NCI-H2171 (cell line): Measurements from ENCODE around the gene FHAD1.
"Not testable (repeated sequence)": the region's sequence is repeated elsewhere in the genome, so short reads cannot be mapped to it uniquely, and the experiment has no call there.

Experiments used
- DNase-seq: peaks from one replicate; lab custom pipeline; 2025; lab: John Stamatoyannopoulos, UW

Gene FHAD1

DNA sequence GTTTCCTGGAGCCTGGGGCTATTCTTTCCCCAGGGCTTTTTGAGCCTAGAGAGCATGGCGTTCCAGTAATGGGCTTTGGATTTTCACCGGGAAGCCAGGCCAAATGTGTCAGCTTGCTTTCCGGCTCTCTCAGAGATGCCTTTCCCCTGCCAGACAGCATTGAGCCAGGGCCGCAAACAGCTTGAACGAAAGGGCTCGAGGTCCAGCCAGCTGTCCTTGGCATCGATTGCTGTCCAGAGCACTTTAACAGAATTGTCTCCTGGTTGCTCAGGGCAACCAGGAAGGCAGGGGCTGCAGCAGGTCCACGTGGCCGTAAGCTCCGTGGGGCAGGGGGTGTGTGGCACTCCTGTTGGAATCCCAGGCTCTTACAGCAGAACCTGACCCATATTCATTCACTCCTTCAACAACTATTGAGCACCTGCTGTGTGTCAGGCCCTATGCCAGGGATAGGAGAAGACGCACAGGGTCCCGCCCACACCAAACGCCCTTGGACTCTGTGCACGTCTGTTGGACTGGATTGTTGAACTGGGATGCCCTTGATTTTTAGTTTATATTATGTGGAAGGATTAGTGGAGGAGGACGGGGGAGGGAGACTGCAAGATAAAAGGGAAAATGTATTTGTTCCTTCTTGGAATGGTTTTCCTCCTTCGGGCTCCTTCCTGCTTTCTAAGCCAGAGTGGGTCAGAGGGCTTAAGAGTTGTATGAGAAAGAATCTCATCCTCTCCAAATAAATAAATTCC is 123.9 kb downstream of the FHAD1 start:
- DNase-seq, result no peak

DNA sequence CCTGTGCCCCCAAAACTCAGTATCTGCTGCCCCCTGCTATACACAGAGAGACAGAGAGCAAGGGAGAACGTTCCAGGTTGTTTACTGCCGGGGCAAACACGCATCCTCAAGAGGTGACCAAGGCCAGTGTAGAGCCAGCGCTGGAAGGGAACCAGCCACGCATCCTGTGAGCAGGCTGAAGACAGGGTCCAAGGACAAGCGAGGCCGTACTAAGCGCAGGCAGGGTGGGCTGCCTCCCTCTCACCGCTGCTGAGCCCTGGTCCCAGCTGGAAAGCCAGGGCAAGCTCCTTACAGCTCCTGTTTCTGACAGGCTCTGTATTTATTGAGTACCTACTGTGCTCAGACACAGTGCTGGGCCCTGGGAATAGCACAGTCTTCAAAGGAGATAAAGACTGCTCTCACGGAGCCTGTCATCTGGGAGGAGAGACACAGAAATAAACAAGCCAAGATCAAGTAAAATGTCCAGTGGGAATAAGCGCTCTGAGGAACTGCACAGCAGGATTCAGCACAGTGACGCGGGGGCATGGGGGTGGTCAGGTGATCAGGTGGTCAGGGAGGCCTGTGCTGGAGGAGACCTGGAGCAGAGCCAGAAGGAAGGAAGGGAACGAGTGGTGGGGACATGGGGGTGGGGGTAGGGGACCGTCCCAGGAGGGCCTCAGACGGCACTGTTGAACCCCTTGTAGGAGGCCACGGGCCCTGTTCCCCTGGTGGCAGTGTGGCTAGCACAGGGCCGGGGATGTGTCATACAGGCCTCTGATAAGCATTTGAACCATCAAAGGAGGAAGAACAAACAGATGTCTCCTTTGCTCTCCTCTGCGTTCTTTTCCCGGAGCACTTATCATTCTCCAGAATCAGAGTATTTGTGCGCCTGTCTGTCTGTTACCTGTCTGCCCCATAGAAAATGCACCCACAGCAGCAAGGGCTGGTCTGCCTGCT is 124.9 kb downstream of the FHAD1 start:
- DNase-seq, result no peak

DNA sequence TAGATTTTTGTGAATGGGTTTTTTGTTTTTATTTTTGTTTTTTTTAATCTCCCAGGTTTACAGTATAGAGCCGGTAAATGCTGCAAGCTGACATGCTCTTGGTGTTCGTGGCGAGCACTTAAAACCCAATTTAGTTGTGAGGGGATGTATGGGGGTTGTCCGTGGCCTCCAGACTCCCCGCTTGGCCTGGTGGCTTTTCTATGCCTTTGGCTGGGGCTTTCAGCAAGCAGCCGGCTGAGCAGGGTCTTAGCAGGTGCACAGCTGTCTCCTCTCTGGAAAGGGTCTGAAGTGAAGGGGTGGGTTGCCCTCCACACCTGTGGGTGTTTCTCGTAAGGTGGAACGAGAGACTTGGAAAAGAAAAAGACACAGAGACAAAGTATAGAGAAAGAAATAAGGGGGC is 131.7 kb downstream of the FHAD1 start:
- no peak for DNase-seq

DNA sequence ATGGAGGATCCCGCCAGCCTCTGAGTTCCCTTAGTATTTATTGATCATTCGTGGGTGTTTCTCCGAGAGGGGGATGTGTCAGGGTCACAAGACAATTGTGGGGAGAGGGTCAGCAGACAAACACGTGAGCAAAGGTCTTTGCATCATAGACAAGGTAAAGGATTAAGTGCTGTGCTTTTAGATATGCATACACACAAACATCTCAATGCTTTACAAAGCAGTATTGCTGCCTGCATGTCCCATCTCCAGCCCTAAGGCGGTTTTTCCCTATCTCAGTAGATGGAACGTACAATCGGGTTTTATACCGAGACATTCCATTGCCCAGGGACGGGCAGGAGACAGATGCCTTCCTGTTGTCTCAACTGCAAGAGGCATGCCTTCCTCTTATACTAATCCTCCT is 132.1 kb downstream of the FHAD1 start:
- DNase-seq, result not testable (repeated sequence)

DNA sequence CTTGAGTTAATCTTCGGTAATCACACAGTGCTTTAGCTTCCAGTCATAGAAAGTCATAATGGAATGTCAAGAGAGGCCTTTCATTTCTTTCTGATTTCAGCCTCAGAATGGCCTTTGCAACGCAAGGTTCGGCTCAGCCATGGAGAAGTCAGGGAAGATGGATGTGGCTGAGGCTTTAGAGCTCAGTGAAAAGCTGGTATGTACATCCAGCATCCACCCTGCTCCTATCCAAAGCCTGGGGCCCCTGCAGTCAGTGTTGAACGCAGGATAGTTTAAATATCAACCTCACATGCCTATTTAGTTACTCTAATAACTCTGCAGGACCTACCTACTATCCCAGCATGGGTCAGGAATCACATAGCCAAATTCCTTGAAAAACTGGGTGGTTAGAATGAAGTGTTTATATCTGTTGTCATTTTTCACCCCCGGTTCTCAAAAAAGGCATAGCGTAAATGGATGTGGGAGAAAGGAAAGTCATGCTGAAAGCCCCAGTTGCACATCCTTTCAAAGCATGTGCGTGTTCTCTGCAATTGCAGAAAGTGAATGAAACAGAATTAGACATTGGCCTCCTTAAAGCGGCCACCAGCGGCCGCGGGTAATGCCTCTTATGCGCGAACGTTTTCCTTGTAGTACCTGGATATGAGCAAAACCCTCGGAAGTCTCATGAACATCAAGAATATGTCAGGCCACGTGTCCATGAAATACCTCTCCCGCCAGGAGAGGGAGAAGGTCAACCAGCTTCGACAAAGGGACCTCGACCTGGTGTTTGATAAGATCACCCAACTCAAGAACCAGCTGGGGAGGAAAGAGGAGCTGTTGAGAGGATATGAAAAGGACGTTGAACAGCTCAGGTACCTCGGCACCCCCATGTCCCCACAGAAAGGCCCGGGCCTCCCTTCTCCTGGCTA is 133.8 kb downstream of the FHAD1 start:
- DNase-seq, result no peak

DNA sequence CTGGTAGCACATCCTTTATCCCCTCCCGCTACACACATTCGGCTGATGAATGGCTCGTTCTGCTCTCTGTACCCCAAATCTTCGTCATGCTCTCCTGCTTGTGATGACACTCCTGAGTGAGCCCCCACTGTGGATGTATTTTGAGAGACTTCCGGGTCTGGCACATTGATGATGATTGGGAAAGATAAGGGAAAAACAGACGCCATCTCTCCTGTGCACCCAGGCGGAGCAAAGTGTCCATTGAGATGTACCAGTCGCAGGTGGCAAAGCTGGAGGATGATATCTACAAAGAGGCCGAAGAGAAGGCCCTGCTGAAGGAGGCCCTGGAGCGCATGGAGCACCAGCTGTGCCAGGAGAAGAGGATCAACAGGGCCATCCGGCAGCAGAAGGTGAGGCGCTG is 134.8 kb downstream of the FHAD1 start:
- DNase-seq, result no peak

DNA sequence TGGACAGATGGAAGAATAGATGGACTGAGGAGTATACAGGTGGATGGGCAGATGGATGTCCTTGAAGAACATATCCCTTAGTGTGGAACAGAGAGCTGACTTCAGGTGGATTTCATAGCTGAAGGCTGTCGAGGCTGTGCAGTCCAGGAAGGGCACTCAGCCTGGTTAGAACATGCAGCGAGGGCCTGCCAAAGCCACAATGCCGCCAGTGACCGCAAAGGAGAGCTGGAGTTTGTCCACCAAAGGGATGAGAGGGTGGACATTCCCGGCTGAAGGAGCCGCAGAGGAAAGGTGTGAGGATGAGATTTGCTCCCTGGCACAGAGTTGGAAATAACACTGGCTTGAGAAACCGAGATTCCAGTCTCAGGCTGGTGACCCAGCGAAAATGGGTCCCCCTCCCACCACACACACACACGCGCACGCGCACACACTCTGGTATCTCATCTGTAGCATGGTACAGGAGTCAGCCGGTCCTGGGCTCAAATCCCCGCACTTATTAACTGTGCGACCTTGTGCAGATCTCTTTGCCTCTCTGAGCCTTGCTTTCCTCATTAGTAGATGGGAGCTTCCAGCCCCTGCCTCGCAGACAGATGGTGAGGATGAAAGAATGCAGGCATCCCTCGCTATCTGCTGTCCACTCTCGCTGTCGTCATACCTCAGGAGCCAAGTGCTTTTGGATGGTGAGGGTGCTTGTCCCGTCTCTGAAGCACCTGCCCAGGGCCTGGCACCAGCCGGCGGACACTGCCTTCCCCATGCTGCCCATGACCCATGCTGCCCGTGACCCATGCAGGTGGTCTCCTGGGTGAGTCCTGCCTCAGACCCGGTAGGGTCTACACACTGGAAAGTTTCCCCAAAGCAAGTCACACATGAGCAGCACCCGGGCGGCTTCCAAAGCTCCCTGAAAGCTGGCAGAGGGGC is 135.8 kb downstream of the FHAD1 start:
- no peak for DNase-seq

DNA sequence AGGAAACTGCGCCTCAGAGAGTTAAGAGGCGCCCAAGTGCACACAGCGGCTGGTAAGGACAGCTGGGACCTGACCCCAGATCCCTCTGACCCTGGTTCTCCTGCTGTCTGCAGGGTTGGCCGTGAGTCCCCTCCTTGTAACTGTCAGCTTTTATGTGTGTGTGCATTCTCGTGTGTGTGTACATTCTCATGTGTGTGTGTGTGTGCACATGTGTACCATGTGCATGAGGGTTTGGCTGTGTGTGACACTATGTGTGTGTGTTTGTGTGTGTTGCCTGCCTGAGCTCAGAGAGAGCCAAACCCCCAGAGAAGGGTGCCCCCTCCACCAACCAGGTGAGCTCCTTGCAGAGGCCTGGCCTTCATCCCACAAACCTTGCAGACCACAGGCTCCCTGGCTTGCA is 136.8 kb downstream of the FHAD1 start:
- DNase-seq, result no peak

DNA sequence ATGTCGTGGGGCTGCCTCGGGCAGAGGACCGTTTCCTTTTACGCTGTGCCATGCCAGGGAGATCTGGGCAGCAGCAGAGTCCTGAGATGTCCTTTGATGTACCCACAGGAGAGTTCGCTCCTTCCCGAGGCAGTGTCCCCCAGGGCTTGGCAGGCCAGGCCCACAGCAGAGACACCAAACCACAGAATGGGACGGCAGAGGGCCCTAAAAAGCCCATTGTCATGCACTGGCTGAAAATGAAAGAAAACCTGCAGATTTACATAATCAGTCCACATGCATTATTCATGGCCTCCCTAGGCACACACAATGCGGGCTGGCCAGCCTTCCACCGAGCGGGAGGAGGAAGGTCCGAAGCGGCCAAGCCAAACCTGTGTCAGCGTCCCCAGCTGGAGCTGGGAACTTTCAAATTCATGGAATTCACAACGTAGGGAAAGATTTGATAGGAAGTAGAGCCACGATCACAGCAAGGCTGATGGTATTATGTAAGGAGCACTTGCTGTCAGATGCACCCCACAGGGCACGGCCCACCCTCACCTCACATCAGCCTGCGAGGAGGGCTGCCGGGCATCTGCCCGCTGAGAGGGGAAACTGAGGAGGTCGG is 137.4 kb downstream of the FHAD1 start:
- DNase-seq, result no peak

DNA sequence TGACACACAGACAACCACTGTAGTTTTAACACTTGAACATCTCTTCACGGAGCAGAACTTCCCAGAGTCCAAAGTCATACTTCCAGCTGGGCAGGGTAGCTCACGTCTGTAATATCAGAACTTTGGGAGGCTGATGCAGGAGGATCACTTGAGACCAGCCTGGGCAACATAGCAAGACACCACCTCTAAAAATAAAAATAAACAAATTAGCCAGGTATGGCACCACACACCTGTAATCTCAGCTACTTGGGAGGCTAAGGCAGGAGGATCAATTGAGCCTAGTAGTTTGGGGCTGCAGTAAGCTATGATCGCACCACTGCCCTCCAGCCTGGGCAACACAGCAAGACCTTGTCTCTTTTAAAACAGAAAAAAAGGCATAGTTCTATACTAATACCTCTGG is 138.4 kb downstream of the FHAD1 start:
- no peak for DNase-seq

DNA sequence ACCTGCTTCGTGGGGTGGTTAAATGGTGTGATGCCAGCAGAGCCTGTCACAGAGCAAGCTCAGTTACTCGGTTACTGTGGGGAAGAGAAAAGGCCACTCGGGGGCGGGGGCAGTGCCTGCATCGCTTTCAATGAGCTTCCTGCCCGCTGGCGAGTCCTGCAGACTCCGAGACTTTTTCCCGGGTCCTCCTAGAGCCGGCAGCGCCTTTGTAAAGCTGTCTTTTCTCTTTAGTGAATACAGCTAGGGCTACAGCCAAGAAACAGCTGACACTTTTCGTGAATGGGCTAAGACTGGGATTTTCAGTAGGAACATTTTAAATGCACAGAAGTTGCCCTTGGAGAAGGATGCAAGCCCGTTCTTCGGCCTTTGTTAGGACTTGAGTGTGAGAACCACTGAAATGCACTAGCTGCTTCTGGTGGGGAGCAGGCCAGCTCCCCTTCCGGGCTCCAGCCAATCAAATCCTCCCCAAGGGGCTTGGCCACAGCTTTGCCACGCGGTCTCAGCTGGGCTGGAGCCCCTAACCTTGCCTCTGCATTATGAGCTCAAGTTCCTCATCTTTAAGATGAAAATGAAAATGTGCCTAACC is 139.2 kb downstream of the FHAD1 start:
- no peak for DNase-seq

DNA sequence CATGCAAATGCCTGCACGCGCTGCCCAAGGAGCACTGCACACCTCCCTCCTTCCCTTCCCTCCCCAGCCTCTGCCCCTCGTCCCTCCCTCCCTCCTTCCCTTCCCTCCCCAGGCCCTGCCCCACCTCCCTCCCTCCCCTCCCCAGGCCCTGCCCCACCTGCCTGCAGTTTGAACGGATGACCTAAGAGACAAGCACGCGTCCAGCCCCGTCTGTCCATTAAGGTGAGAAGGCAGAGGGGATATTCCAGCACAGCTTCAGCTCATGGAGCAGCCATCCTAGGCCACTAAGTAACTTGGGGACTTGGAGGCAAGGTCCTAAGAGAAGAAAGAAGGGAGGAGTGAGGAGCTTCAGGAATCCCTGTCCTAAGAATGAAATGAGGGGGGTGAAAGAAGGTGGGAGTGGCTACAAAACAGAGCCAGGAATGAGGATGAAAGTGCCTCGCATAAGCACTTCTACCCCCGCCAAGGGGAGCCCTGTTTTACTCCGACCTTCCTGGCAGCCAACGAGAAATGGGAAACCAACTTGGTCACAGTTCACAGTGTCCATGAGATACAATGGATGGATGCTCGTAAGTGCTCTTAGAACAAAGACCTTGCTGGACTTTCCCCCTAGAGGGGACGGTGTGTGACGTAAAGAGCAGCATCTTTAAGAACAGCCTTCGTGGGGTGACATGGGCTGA is 141.3 kb downstream of the FHAD1 start:
- DNase-seq, result no peak

DNA sequence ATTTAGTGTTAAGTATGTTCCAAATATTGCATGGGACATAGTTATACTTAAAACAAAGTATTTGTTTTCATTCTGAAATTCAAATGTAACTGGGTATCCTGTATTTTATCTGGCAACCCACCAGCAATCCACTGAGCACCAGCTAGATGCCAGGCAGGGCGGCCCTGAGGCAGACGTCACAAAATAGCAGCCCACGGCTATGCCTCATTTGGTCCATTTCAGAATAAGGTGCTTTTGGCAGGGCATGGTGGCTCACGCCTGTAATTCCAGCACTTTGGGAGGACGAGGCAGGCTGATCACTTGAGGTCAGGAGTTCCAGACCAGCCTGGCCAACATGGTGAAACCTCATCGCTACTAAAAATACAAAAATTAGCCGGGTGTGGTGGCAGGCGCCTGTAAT is 142.8 kb downstream of the FHAD1 start:
- DNase-seq, result not testable (repeated sequence)

DNA sequence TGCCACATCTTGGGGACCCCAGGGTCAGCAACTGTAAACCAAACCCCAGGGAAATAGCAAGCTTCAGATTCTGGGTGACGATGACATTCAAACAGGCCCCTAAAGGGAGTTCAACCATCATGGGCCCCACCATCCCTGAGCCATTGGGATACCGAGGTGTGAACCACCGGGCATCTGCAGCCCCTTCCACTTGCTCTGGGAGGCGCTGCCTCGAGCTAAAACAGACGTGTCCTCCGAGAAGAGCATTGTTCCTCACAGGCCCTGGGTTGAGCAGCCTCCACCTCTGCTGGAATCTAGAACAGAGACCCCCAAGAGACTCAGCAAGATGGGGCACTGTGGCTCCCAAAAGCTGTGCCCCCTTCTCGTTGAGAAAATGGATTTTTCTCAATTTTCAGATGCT is 143.6 kb downstream of the FHAD1 start:
- no peak for DNase-seq

DNA sequence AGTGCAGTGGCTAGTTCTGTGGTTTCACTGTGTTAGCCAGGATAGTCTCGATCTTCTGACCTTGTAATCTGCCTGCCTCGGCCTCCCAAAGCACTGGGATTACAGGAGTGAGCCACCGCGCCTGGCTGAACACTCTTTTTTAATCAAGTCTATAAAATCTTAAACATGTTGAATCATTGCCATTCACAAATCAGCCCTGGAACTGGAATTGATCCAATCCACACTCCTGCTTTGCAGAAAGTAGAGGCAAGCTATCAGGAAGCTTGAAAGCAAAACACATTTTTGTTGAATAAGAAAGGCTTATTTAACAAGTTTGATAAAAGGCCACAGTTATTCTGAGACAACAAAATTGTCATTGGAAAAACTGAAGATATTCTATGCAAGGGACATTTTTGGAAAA is 144.3 kb downstream of the FHAD1 start:
- no peak for DNase-seq

DNA sequence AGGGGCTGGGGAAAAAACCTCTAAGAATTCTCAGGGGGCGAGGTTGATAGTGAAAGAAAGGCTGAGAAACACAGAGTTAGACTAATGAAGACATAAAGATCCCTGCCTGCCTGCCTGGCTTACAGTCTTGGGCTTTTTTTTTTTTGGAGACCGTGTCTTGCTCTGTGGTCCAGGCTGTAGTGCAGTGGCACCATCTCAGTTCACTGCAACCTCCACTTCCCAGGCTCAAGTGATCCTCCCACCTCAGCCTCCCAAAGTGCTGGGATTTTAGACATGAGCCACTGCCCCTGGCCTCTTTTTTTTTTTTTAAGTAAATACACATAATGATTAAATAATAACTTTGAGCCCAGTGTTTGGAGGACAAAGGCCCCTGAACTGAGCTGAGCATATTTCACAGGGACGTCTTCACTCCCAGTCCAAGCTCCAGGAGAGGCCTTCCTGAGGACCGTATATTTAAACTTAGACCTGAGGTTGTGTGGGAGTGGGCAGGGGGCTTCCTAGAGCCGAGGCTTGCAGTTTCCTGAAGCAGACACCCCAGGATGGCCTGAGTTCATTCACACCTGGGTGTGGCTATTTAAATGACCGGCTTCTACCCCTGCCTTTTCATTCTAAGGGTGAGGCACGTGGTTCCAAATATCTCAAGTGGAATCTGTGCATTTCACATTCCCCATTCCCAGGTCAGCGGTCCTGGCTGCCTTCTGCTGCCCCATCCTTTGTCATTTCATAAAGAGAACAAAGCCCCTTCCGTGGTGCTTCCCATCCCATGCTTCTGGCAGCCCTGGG is 146.6 kb downstream of the FHAD1 start:
- no peak for DNase-seq

DNA sequence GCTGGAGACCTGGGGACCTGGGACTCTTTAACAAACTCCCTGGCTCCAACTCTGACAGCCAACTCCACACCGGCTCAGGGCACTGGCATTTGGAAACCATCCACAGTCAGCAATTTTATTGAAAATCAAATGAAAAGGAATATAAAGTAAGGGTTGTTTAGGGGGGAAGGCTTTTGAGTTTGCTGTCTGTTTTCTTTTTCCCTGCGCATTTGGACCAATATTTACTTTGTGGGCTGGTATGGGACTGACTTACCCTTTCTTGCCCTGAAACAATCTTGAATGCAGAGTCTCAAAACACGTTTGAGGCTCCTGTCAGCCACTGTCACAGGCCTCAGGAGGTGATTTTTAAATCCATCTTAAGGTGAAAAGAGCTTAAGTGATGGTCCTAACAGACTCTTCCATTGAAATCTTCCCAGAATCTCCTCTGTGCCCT is 147.3 kb downstream of the FHAD1 start:
- DNase-seq, result no peak

DNA sequence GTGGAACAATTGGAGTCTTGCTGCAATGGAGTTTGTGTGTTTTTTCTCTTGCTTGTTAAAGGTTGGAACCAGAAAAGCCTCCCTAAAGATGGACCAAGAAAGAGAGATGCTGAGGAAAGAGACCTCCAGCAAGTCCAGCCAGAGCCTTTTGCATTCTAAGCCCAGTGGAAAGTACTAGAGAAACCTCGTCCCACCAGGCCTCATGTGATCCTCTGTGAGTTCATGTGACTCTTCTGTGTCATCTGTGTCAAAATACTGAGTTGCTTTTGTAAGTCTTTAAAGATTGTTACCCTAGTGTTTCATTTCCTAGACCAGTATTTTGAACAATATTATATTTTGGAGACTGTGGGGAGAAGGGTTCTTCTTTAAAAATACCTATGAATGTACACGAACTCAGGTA is 150.2 kb downstream of the FHAD1 start:
- no peak for DNase-seq

DNA sequence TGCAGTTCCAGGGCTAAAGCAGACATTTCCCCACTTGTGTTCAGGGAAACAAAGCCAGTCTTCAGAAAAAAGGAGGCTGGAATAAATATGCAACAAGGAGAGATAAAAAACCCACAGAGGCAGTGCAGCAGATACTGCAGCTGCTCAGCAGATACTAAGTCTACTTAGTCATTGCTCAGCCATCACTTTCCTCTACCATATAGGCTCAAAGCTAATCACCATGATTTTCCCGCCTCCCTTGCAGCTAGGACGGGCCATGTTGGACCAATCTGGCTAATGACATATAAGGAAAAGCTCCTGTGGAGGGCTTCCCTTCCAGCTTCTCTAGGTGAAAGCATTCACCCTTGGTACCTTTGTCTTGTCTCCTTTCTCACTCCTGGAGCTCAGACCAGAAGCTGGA is 152.7 kb downstream of the FHAD1 start:
- no peak for DNase-seq
